HG03045 (cell line): ENCODE data around the gene FTO.

Experiments used
- ATAC-seq: cut with Tn5 transposase; IDR thresholded peaks from one replicate; pipeline ENCODE4 v1.9.1; 2021; ENCODE audit warnings: mild to moderate bottlenecking, moderate library complexity; ENCODE audit not compliant: unreplicated experiment

The FTO gene

GRCh38 chr16:54067322-54068065, 363.5 kb downstream of the FTO start:
- ATAC-seq, result no peak

- no peak for ATAC-seq
Observed at GRCh38 chr16:54068212-54068611, 364.3 kb downstream of the FTO start.

GRCh38 chr16:54069601-54070239, 365.8 kb downstream of the FTO start:
- ATAC-seq, result no peak

GRCh38 chr16:54070789-54071343, 366.9 kb downstream of the FTO start:
- no peak for ATAC-seq

GRCh38 chr16:54071514-54071913, 367.6 kb downstream of the FTO start:
- ATAC-seq, result no peak

- ATAC-seq, result no peak
Observed at GRCh38 chr16:54072237-54072636, 368.3 kb downstream of the FTO start.

- ATAC-seq, result no peak
Observed at GRCh38 chr16:54073356-54073755, 369.4 kb downstream of the FTO start.

- no peak for ATAC-seq
Observed at GRCh38 chr16:54075446-54075845, 371.5 kb downstream of the FTO start.

- no peak for ATAC-seq
Observed at GRCh38 chr16:54076006-54076504, 372.1 kb downstream of the FTO start.

- ATAC-seq, result no peak
Observed at GRCh38 chr16:54077050-54077821, 373.3 kb downstream of the FTO start.

GRCh38 chr16:54080524-54081008, 376.6 kb downstream of the FTO start:
- no peak for ATAC-seq

- no peak for ATAC-seq
Observed at GRCh38 chr16:54086791-54087190, 382.8 kb downstream of the FTO start.

- no peak for ATAC-seq
Observed at GRCh38 chr16:54090602-54091001, 386.6 kb downstream of the FTO start.

- ATAC-seq, result no peak
Observed at GRCh38 chr16:54093281-54093680, 389.3 kb downstream of the FTO start.

GRCh38 chr16:54094641-54095040, 390.7 kb downstream of the FTO start:
- no peak for ATAC-seq

- no peak for ATAC-seq
Observed at GRCh38 chr16:54096607-54097006, 392.7 kb downstream of the FTO start.

GRCh38 chr16:54097774-54098173, 393.8 kb downstream of the FTO start:
- no peak for ATAC-seq

GRCh38 chr16:54098247-54098646, 394.3 kb downstream of the FTO start:
- ATAC-seq, result no peak

GRCh38 chr16:54099627-54100026, 395.7 kb downstream of the FTO start:
- ATAC-seq, result no peak

- ATAC-seq, result no peak
Observed at GRCh38 chr16:54102888-54103866, 399.2 kb downstream of the FTO start.
